HepG2 (cell line): Measurements from ENCODE around the gene STKLD1. TPM values are rescaled to one million over a fixed set of nuclear protein-coding genes. Genes with fewer than 3 reads are reported as not detected.

Source experiments
- ATF6 ChIP-seq: sonication (generic); formaldehyde crosslinking; conservative IDR thresholded peaks from 2 replicates; pipeline ENCODE4 v1.4.0; 2020; ENCODE audit warnings: missing genetic modification reagents
- ATF7 ChIP-seq, 2 experiments: fragments of 450-650 bp in 1 of 2; sonication (generic) in 1 of 2; formaldehyde crosslinking in 1 of 2; IDR thresholded peaks; 2 replicates each; pipeline versions ENCODE4 v1.4.0 to v1.6.1; 2016 to 2020; ENCODE audit warnings: antibody characterized with exemption in 1 of 2, mild to moderate bottlenecking in 1 of 2, missing genetic modification reagents in 1 of 2
- BCL6 ChIP-seq: IDR thresholded peaks from 2 replicates; pipeline ENCODE4 v1.6.1; 2016; ENCODE audit warnings: missing genetic modification reagents, missing compliant biosample characterization
- DMTF1 ChIP-seq: sonication (generic); formaldehyde crosslinking; IDR thresholded peaks from 2 replicates; pipeline ENCODE4 v1.4.0; 2020; ENCODE audit warnings: mild to moderate bottlenecking, missing genetic modification reagents
- ETV6 ChIP-seq: sonication (generic); formaldehyde crosslinking; conservative IDR thresholded peaks from 2 replicates; pipeline ENCODE4 v1.4.0; 2020; ENCODE audit warnings: missing genetic modification reagents
- HINFP ChIP-seq: sonication (generic); formaldehyde crosslinking; IDR thresholded peaks from 2 replicates; pipeline ENCODE4 v1.4.0; 2020; ENCODE audit warnings: low read depth, mild to moderate bottlenecking, missing genetic modification reagents
- IKZF1 ChIP-seq: fragments of 450-650 bp; IDR thresholded peaks from 2 replicates; pipeline ENCODE4 v1.7.1; 2016
- RFXANK ChIP-seq: IDR thresholded peaks from 2 replicates; pipeline ENCODE4 v1.6.1; 2016
- SMARCC2 ChIP-seq: fragments of 450-650 bp; IDR thresholded peaks from 2 replicates; pipeline ENCODE4 v1.6.1; 2017; ENCODE audit warnings: antibody characterized with exemption, mild to moderate bottlenecking
- SMARCE1 ChIP-seq: fragments of 450-650 bp; IDR thresholded peaks from 2 replicates; pipeline ENCODE4 v1.6.1; 2017; ENCODE audit warnings: borderline replicate concordance
- TAF1 ChIP-seq: sonication (generic); formaldehyde crosslinking; IDR thresholded peaks from 2 replicates; pipeline ENCODE4 v1.4.0; 2020; ENCODE audit warnings: missing genetic modification reagents
- ZBTB3 ChIP-seq: sonication (generic); formaldehyde crosslinking; IDR thresholded peaks from 2 replicates; pipeline ENCODE4 v1.4.0; 2020; ENCODE audit warnings: low read depth, mild to moderate bottlenecking, moderate library complexity, missing genetic modification reagents, borderline replicate concordance
- ZFP82 ChIP-seq: sonication (generic); formaldehyde crosslinking; IDR thresholded peaks from 2 replicates; pipeline ENCODE4 v1.5.1; 2020; ENCODE audit warnings: mild to moderate bottlenecking, missing genetic modification reagents, borderline replicate concordance
- ZFP91 ChIP-seq: sonication (generic); formaldehyde crosslinking; IDR thresholded peaks from 2 replicates; pipeline ENCODE4 v1.9.0; 2022; ENCODE audit warnings: missing genetic modification reagents, mild to moderate bottlenecking, borderline replicate concordance
- ZNF343 ChIP-seq: sonication (generic); formaldehyde crosslinking; IDR thresholded peaks from 2 replicates; pipeline ENCODE4 v1.4.0; 2020; ENCODE audit warnings: mild to moderate bottlenecking, missing genetic modification reagents
- ZNF354B ChIP-seq: sonication (generic); formaldehyde crosslinking; IDR thresholded peaks from 2 replicates; pipeline ENCODE4 v1.8.0; 2022; ENCODE audit warnings: mild to moderate bottlenecking, missing genetic modification reagents
- ZNF451 ChIP-seq: sonication (generic); formaldehyde crosslinking; IDR thresholded peaks from 2 replicates; pipeline ENCODE4 v1.5.0; 2020; ENCODE audit warnings: mild to moderate bottlenecking, missing genetic modification reagents
- ZNF709 ChIP-seq: sonication (generic); formaldehyde crosslinking; IDR thresholded peaks from 2 replicates; pipeline ENCODE4 v1.5.0; 2020; ENCODE audit warnings: mild to moderate bottlenecking, missing genetic modification reagents
- ZNF747 ChIP-seq: sonication (generic); formaldehyde crosslinking; IDR thresholded peaks from 2 replicates; pipeline ENCODE4 v1.8.1; 2023; ENCODE audit warnings: missing genetic modification reagents, mild to moderate bottlenecking, borderline replicate concordance
- ZNF75D ChIP-seq: sonication (generic); formaldehyde crosslinking; IDR thresholded peaks from 2 replicates; pipeline ENCODE4 v1.8.1; 2023; ENCODE audit warnings: missing genetic modification reagents, mild to moderate bottlenecking, borderline replicate concordance
- ZSCAN22 ChIP-seq: sonication (generic); formaldehyde crosslinking; IDR thresholded peaks from 2 replicates; pipeline ENCODE4 v1.4.0; 2020; ENCODE audit warnings: mild to moderate bottlenecking, missing genetic modification reagents
- ZSCAN29 ChIP-seq: sonication (generic); formaldehyde crosslinking; conservative IDR thresholded peaks from 2 replicates; pipeline ENCODE4 v1.4.0; 2020; ENCODE audit warnings: mild to moderate bottlenecking, missing genetic modification reagents
- polyA plus RNA-seq, 8 experiments: library from polyadenylated mRNA; depleted of rRNA in 3 of 8; stranded (reverse) in 7 of 8; unstranded in 1 of 8; fragments of >200 nt; fragmentation: Illumina TruSeq in 4 of 8; extraction: Trizol in 4 of 8; gene quantifications; 2 replicates each; pipeline versions ENCODE4 v1.2.1 to v1.2.3, GENCODE V29; 2011 to 2016; ENCODE audit warnings: low read depth in 4 of 8, missing spikeins in 1 of 8, mixed read lengths in 1 of 8; ENCODE audit not compliant: insufficient read depth in 1 of 8
- total RNA-seq, 5 experiments: library from RNA; depleted of rRNA; stranded (reverse); fragments of >200 nt; fragmentation: Illumina TruSeq; extraction: Trizol; gene quantifications; 2 replicates each; pipeline ENCODE4 v1.2.3, GENCODE V29; 2016; ENCODE audit warnings: low read depth in 1 of 5

Gene STKLD1
- total and polyA plus RNA-seq, 2 of the 13 experiments (the other 11 are each of a cell fraction or from before 2014, with no cell fraction given), result 1.5 to 2.2 TPM

- peak; percentile 98 for TF ChIP-seq ZFP91 (CRISPR knock-in tag)
- TF ChIP-seq BCL6, result peak; percentile 58
- 0 out of 2 replicates have a peak, but pooled peaks have one; percentile 84 for TF ChIP-seq ZSCAN29 (CRISPR knock-in tag)
- peak; percentile 75 for TF ChIP-seq TAF1
- TF ChIP-seq IKZF1, result no peak
- TF ChIP-seq HINFP (CRISPR knock-in tag), result 0 out of 2 replicates have a peak, but pooled peaks have one; percentile 37
- no peak for TF ChIP-seq ZSCAN22
- TF ChIP-seq ZBTB3 (CRISPR knock-in tag), result peak; percentile 48; the same call in 1 of the 2 replicates
- TF ChIP-seq ZNF354B (CRISPR knock-in tag), result no peak
- 0 out of 2 replicates have a peak, but pooled peaks have one; percentile 17 for TF ChIP-seq ATF6 (CRISPR knock-in tag)
- TF ChIP-seq ETV6, result peak; percentile 94
- no peak for TF ChIP-seq SMARCC2
- TF ChIP-seq ZNF747, result peak; percentile 76; the same call in 1 of the 2 replicates
- no peak for TF ChIP-seq SMARCE1
- TF ChIP-seq ZNF75D (CRISPR knock-in tag), result peak; percentile 79; the same call in 1 of the 2 replicates
- peak; percentile 34; the same call in 1 of the 2 replicates for TF ChIP-seq ZNF709 (CRISPR knock-in tag)
- no peak for TF ChIP-seq ATF7 (IDR thresholded peaks at IDR 0.05)
- TF ChIP-seq ATF7 (CRISPR knock-in tag; IDR thresholded peaks at IDR 0.05), result peak; percentile 66
- TF ChIP-seq ZFP82 (CRISPR knock-in tag), result peak; percentile 75; the same call in 1 of the 2 replicates
- peak; percentile 47; the same call in 1 of the 2 replicates for TF ChIP-seq ZNF451 (CRISPR knock-in tag)
- no peak for TF ChIP-seq DMTF1
- no peak for TF ChIP-seq RFXANK
- TF ChIP-seq ZNF343 (CRISPR knock-in tag), result 0 out of 2 replicates have a peak, but pooled peaks have one; percentile 18
These were observed 41.6 kb downstream of the STKLD1 start, which contains the start of gene REXO4 (continued) for GRCh38 chr9:133417541-133418461.
